K562 (cell line): ENCODE data around the gene RANBP3. TPM values are rescaled to one million over a fixed set of nuclear protein-coding genes. Genes with fewer than 3 reads are reported as not detected.

Experiments
- ARID3B ChIP-seq: fragments of 250-450 bp; sonication (Bioruptor Pico); IDR thresholded peaks from 2 replicates; pipeline ENCODE4 v1.4.0; 2020; ENCODE audit warnings: borderline replicate concordance
- CCAR2 ChIP-seq: fragments of 200-400 bp; formaldehyde crosslinking; IDR thresholded peaks from 2 replicates; pipeline ENCODE4 v1.6.1; 2017; ENCODE audit warnings: mild to moderate bottlenecking, low read depth, low read length
- CTBP1 ChIP-seq: fragments of 450-650 bp; IDR thresholded peaks from 2 replicates; pipeline ENCODE4 v1.6.1; 2016; ENCODE audit warnings: borderline replicate concordance
- CTCF ChIP-seq, 3 experiments: IDR thresholded peaks in 2 of 3; conservative IDR thresholded peaks in 1 of 3; 2 replicates each; pipeline ENCODE4 v1.5.1; 2011 to 2012; ENCODE audit warnings: low read length in 3 of 3, mild to moderate bottlenecking in 3 of 3, control low read depth in 2 of 3, improper control_type of control experiment in 1 of 3, inconsistent platforms in 1 of 3, low read depth in 1 of 3, mixed read lengths in 1 of 3, moderate library complexity in 1 of 3; ENCODE audit not compliant: insufficient read depth in 2 of 3
- DMBX1 ChIP-seq: fragments of 250-450 bp; sonication (Bioruptor Pico); IDR thresholded peaks from 2 replicates; pipeline ENCODE4 v1.8.0; 2022; ENCODE audit warnings: inconsistent platforms, mild to moderate bottlenecking, moderate library complexity, borderline replicate concordance
- FOXA1 ChIP-seq: fragments of 450-650 bp; IDR thresholded peaks from 2 replicates; pipeline ENCODE4 v1.6.1; 2016; ENCODE audit warnings: mild to moderate bottlenecking, borderline replicate concordance
- FOXJ2 ChIP-seq: fragments of 200-800 bp; sonication (Bioruptor generic); IDR thresholded peaks from 2 replicates; pipeline ENCODE4 v1.6.1; 2016; ENCODE audit warnings: missing genetic modification characterization, missing compliant biosample characterization
- GATAD2B ChIP-seq: fragments of 450-650 bp; IDR thresholded peaks from 2 replicates; pipeline ENCODE4 v1.6.1; 2017; ENCODE audit warnings: mild to moderate bottlenecking, borderline replicate concordance
- HMGN3 ChIP-seq: IDR thresholded peaks from 2 replicates; pipeline ENCODE4 v1.6.1; 2011; ENCODE audit warnings: borderline replicate concordance, low read depth, mild to moderate bottlenecking, mixed read lengths, low read length; ENCODE audit not compliant: insufficient read length; ENCODE audit errors: extremely low read depth
- KLF1 ChIP-seq: fragments of 450-650 bp; IDR thresholded peaks from 2 replicates; pipeline ENCODE4 v1.6.1; 2016; ENCODE audit warnings: missing genetic modification characterization, missing compliant biosample characterization
- MAFK ChIP-seq: IDR thresholded peaks from 2 replicates; pipeline ENCODE4 v1.6.1; 2011; ENCODE audit warnings: low read length, improper control_type of control experiment
- PHF20 ChIP-seq: fragments of 450-650 bp; IDR thresholded peaks from 2 replicates; pipeline ENCODE4 v1.6.1; 2018; ENCODE audit not compliant: partially characterized antibody
- SRSF3 ChIP-seq: fragments of 200-400 bp; formaldehyde crosslinking; IDR thresholded peaks from 2 replicates; pipeline ENCODE4 v1.6.1; 2016; ENCODE audit warnings: mild to moderate bottlenecking, low read length, moderate library complexity; ENCODE audit not compliant: insufficient read depth
- ZMIZ1 ChIP-seq, 2 experiments: fragments of 150-350 bp in 1 of 2; IDR thresholded peaks; 2 replicates each; pipeline ENCODE4 v1.6.1; 2012 to 2016; ENCODE audit warnings: low read depth in 2 of 2, low read length in 2 of 2, mild to moderate bottlenecking in 1 of 2, moderate library complexity in 1 of 2
- ZNF609 ChIP-seq: sonication (generic); formaldehyde crosslinking; IDR thresholded peaks from 2 replicates; pipeline ENCODE4 v1.8.1; 2023; ENCODE audit warnings: missing genetic modification reagents, mild to moderate bottlenecking, borderline replicate concordance
- polyA plus RNA-seq, 8 experiments: library from polyadenylated mRNA; depleted of rRNA in 4 of 8; stranded (reverse) in 5 of 8; unstranded in 3 of 8; fragments of >200 nt; fragmentation: Nextera tagmentation in 2 of 8; fragmentation: Illumina TruSeq in 1 of 8; extraction: Ambion mirVana in 2 of 8; extraction: Trizol in 1 of 8; gene quantifications; 2 replicates each; pipeline versions ENCODE4 v1.2.1 to v1.2.3, GENCODE V29; 2011 to 2014; ENCODE audit warnings: inconsistent platforms in 1 of 8, missing spikeins in 1 of 8
- total RNA-seq, 7 experiments: library from RNA; depleted of rRNA in 6 of 7; stranded (reverse); fragments of >200 nt in 6 of 7; fragmentation: Illumina TruSeq in 2 of 7; extraction: Trizol in 2 of 7; gene quantifications; 2 replicates each; pipeline versions ENCODE4 v1.2.1 to v1.2.3, GENCODE V29; 2011 to 2021; ENCODE audit warnings: low replicate concordance in 1 of 7

RANBP3 gene
- total and polyA plus RNA-seq, 9 of the 15 experiments (the other 6 are each of a cell fraction or from before 2014, with no cell fraction given) = 0.90 to 95.1 (median 63.2) TPM

- TF ChIP-seq CTCF (IDR thresholded peaks at IDR 0.05 in 2 of 3, conservative IDR thresholded peaks at IDR 0.05 in 1 of 3; ENCODE audit: insufficient read depth in 2 of 3, low read depth in 1 of 3, low read length in 3 of 3) (no peak), CTBP1 (peak; percentile 38; the same call in 1 of the 2 replicates), ZMIZ1 (IDR thresholded peaks at IDR 0.05; ENCODE audit: low read depth in 2 of 2, low read length in 2 of 2) (no peak), HMGN3 (peak; percentile 79), DMBX1 (CRISPR knock-in tag) (no peak), PHF20 (no peak), CCAR2 (no peak), ARID3B (no peak), ZNF609 (CRISPR knock-in tag) (no peak), FOXJ2 (tag) (no peak), FOXA1 (no peak), SRSF3 (no peak), GATAD2B (no peak), KLF1 (tag) (no peak), MAFK (no peak)
These were observed 83.8 kb downstream of the RANBP3 start (continued) for GRCh38 chr19:5893907-5894703.
